CD14-positive monocyte (primary cell): ENCODE measurements around the gene STXBP5. TPM values are rescaled to one million over a fixed set of nuclear protein-coding genes. Genes with fewer than 3 reads are reported as not detected.

ENCODE experiments used
- DNase-seq, 3 donors: peaks; one replicate each; pipeline ENCODE4 v3.0.0-alpha.2; 2011 to 2022
- H2AFZ ChIP-seq: 2 replicates; pipeline ENCODE4 v1.6.0; 2012; ENCODE audit warnings: mild to moderate bottlenecking, low read depth, low read length, inconsistent platforms; ENCODE audit not compliant: insufficient read depth, poor library complexity, severe bottlenecking
- H3K27ac ChIP-seq, 2 donors: 1 replicate in 1 of 2; 2 replicates in 1 of 2; pipeline ENCODE4 v1.5.1; 2012 to 2013; ENCODE audit warnings: low read length in 2 of 2, control low read depth in 1 of 2, inconsistent platforms in 1 of 2, low read depth in 1 of 2, mild to moderate bottlenecking in 1 of 2
- H3K27me3 ChIP-seq, 2 donors: one replicate each; pipeline versions ENCODE4 v1.6.0 to v1.6.1; 2011 to 2013; ENCODE audit warnings: low read length in 2 of 2; ENCODE audit not compliant: control insufficient read depth in 2 of 2, insufficient read depth in 2 of 2
- H3K36me3 ChIP-seq, 2 donors: replicated peaks in 1 of 2; 1 replicate in 1 of 2; 2 replicates in 1 of 2; pipeline versions ENCODE4 v1.5.1 to v1.6.1; 2012 to 2013; ENCODE audit warnings: low read length in 2 of 2, control low read depth in 1 of 2, inconsistent platforms in 1 of 2, mild to moderate bottlenecking in 1 of 2; ENCODE audit not compliant: insufficient read depth in 2 of 2, control insufficient read depth in 1 of 2
- H3K4me1 ChIP-seq, 2 donors: 1 replicate in 1 of 2; 2 replicates in 1 of 2; pipeline versions ENCODE4 v1.5.1 to v1.6.1; 2012 to 2013; ENCODE audit warnings: low read length in 2 of 2, control low read depth in 1 of 2, inconsistent platforms in 1 of 2, mild to moderate bottlenecking in 1 of 2, moderate library complexity in 1 of 2; ENCODE audit not compliant: insufficient read depth in 2 of 2, control insufficient read depth in 1 of 2
- H3K4me2 ChIP-seq: replicated peaks from 2 replicates; pipeline ENCODE3; 2012; ENCODE audit warnings: low read length, moderate library complexity, mild to moderate bottlenecking; ENCODE audit not compliant: poor library complexity, severe bottlenecking; ENCODE audit errors: extremely low read depth
- H3K4me3 ChIP-seq, 3 experiments: fragments of 200-600 bp in 1 of 3; sonication (generic) in 1 of 3; replicated peaks in 1 of 3; 1 replicate in 2 of 3; 2 replicates in 1 of 3; pipeline ENCODE4 v1.5.1; 2011 to 2013; ENCODE audit warnings: low read length in 3 of 3, mild to moderate bottlenecking in 3 of 3, control low read depth in 2 of 3, low read depth in 2 of 3, inconsistent platforms in 1 of 3, moderate library complexity in 1 of 3
- H3K79me2 ChIP-seq: 2 replicates; pipeline ENCODE4 v1.6.0; 2012; ENCODE audit warnings: mild to moderate bottlenecking, control low read depth, inconsistent platforms, low read length, moderate library complexity; ENCODE audit not compliant: insufficient read depth
- H3K9ac ChIP-seq: 2 replicates; pipeline ENCODE4 v1.6.0; 2017; ENCODE audit warnings: low read length, mild to moderate bottlenecking; ENCODE audit not compliant: insufficient read depth, poor library complexity, severe bottlenecking
- H3K9me3 ChIP-seq, 2 donors: replicated peaks in 1 of 2; 1 replicate in 1 of 2; 2 replicates in 1 of 2; pipeline versions ENCODE4 v1.5.1 to v1.6.1; 2012 to 2013; ENCODE audit warnings: low read length in 2 of 2, control low read depth in 1 of 2; ENCODE audit not compliant: control insufficient read depth in 1 of 2, insufficient read depth in 1 of 2
- H4K20me1 ChIP-seq: 2 replicates; pipeline ENCODE4 v1.6.0; 2012; ENCODE audit warnings: mild to moderate bottlenecking, low read length, control low read depth, moderate library complexity; ENCODE audit not compliant: insufficient read depth
- H3K27ac Mint-ChIP-seq, 7 donors: one replicate each; pipeline ENCODE4 v1.8.0; 2020; ENCODE audit warnings: mild to moderate bottlenecking in 7 of 7, mixed read lengths in 7 of 7, moderate library complexity in 6 of 7, inconsistent platforms in 2 of 7
- H3K27me3 Mint-ChIP-seq, 3 donors: one replicate each; pipeline ENCODE4 v1.8.0; 2021 to 2022; ENCODE audit warnings: low read depth in 3 of 3, mild to moderate bottlenecking in 3 of 3, mixed read lengths in 3 of 3, moderate library complexity in 3 of 3, inconsistent platforms in 1 of 3
- H3K36me3 Mint-ChIP-seq, 2 donors: one replicate each; pipeline ENCODE4 v1.8.0; 2020; ENCODE audit warnings: mixed read lengths in 2 of 2, inconsistent platforms in 1 of 2, mild to moderate bottlenecking in 1 of 2
- H3K4me1 Mint-ChIP-seq: one replicate; pipeline ENCODE4 v1.8.0; 2020; ENCODE audit warnings: mild to moderate bottlenecking, mixed read lengths
- H3K4me3 Mint-ChIP-seq, 2 donors: one replicate each; pipeline ENCODE4 v1.8.0; 2020; ENCODE audit warnings: mild to moderate bottlenecking in 2 of 2, mixed read lengths in 2 of 2, moderate library complexity in 1 of 2
- H3K9me3 Mint-ChIP-seq, 7 donors: one replicate each; pipeline ENCODE4 v1.8.0; 2020 to 2022; ENCODE audit warnings: mixed read lengths in 7 of 7, mild to moderate bottlenecking in 6 of 7, moderate library complexity in 6 of 7, inconsistent platforms in 2 of 7
- WGBS: methylation state at CpG from one replicate; pipeline ENCODE4 v1.1.5; 2013; ENCODE audit warnings: missing lambda C conversion rate; ENCODE audit not compliant: insufficient coverage; 5-methylcytosine and 5-hydroxymethylcytosine counted together
- intact Hi-C, 2 donors: fragments of 100-400 bp; cut with micrococcal nuclease; formaldehyde crosslinking; loops; one replicate each; pipeline versions ENCODE4 v1.15.0 to v1.15.1; 2023
- polyA plus RNA-seq, 3 donors: library from polyadenylated mRNA; depleted of rRNA in 1 of 3; unstranded in 2 of 3; stranded (reverse) in 1 of 3; fragments of 300-500 nt in 2 of 3; fragments of >200 nt in 1 of 3; fragmentation: Illumina TruSeq in 2 of 3; gene quantifications; 1 replicate in 2 of 3; 2 replicates in 1 of 3; pipeline ENCODE4 v1.2.3, GENCODE V29; 2012 to 2021
- TF ChIP-seq, protein P1 (sequence below): fragments of 200-600 bp; IDR thresholded peaks from one replicate; pipeline ENCODE4 v1.8.0; 2022; ENCODE audit warnings: antibody characterized with exemption, mild to moderate bottlenecking

Gene STXBP5
- polyA plus RNA-seq, 3 donors = 1.5 to 8.8 (median 2.0) TPM

DNA sequence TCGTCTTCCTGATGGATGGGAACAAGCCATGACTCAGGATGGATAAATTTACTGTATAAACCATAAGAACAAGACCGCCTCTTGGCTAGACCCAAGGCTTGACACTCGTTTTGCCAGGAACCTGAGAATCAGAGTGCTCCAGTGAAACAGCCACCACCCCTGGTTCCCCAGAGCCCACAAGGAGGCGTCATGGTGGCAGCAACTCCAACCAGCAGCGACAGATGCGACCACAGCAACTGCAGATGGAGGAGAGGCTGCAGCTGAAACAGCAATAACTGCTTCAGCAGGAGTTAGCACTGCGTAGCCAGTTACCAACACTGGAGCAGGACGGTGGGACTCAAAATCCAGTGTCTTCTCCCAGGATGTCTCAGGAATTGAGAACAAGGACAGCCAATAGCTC is 203.4 kb downstream of the STXBP5 start:
- H3K4me2 ChIP-seq = no peak overlapping the region
- H3K27ac ChIP-seq = no peak overlapping the region
- H3K9ac ChIP-seq = no peak overlapping the region
- H3K27me3 ChIP-seq = no peaks in the 10 kb centered on the region
- H3K9me3 ChIP-seq = peaks cover 4 to 15% of the 10 kb centered on the region in 2 donors
- no peak overlapping the region for H3K4me3 ChIP-seq
- no peaks in the 10 kb centered on the region for H3K79me2 ChIP-seq
- TF ChIP-seq, protein P1, sequence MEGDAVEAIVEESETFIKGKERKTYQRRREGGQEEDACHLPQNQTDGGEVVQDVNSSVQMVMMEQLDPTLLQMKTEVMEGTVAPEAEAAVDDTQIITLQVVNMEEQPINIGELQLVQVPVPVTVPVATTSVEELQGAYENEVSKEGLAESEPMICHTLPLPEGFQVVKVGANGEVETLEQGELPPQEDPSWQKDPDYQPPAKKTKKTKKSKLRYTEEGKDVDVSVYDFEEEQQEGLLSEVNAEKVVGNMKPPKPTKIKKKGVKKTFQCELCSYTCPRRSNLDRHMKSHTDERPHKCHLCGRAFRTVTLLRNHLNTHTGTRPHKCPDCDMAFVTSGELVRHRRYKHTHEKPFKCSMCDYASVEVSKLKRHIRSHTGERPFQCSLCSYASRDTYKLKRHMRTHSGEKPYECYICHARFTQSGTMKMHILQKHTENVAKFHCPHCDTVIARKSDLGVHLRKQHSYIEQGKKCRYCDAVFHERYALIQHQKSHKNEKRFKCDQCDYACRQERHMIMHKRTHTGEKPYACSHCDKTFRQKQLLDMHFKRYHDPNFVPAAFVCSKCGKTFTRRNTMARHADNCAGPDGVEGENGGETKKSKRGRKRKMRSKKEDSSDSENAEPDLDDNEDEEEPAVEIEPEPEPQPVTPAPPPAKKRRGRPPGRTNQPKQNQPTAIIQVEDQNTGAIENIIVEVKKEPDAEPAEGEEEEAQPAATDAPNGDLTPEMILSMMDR = no peak
- Mint-ChIP-seq H3K4me1 (no peaks in the 10 kb centered on the region), H3K27me3 (peaks cover 0 to 2% (median 2%) of the 10 kb centered on the region in 3 donors), H3K27ac (no peak overlapping the region), H3K9me3 (peaks cover 0 to 20% (median 9%) of the 10 kb centered on the region in 7 donors), H3K4me3 (no peak overlapping the region), H3K36me3 (no peaks in the 10 kb centered on the region)
- no peak for DNase-seq
- H3K36me3 ChIP-seq = no peaks in the 10 kb centered on the region
- H2AFZ ChIP-seq = no peak overlapping the region
- H3K4me1 ChIP-seq = no peaks in the 10 kb centered on the region
- WGBS = 90% methylated on average over 6 of the region's 8 CpGs
- no peaks in the 10 kb centered on the region for H4K20me1 ChIP-seq
- intact Hi-C loops = no loop called here

DNA sequence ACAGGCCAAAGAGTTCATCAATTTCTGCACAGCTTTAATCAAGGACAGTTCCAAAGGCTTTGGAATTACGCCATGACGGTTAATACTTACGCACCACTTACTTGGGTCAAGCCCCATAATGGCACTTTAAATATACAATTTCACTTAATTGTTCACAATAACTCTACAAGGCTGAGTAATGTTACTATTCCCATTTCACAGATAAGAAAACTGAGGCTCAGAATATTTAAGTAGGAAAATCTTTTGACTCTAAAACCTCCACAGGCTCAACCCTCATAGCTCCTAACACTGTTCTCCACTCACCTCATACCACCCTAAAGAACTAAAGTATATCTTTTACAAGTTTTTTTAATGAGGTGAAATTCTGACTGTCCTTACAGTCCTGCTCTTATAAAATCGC is 212.4 kb downstream of the STXBP5 start:
- H3K27ac ChIP-seq = no peak overlapping the region
- H3K79me2 ChIP-seq = no peaks in the 10 kb centered on the region
- no peak overlapping the region for H3K4me3 Mint-ChIP-seq
- no CpG with 5 or more reads among the region's 4 CpGs for WGBS
- intact Hi-C loops = no loop called here
- no peaks in the 10 kb centered on the region for H3K36me3 ChIP-seq
- no peaks in the 10 kb centered on the region for H3K4me1 ChIP-seq
- no peak overlapping the region for H3K4me3 ChIP-seq
- H3K9me3 Mint-ChIP-seq = peaks cover 0 to 13% (median 8%) of the 10 kb centered on the region in 7 donors
- no peak for DNase-seq
- TF ChIP-seq, protein P1 = no peak
- H3K27me3 ChIP-seq = no peaks in the 10 kb centered on the region
- no peak overlapping the region for H3K27ac Mint-ChIP-seq
- H3K4me2 ChIP-seq = no peak overlapping the region
- H4K20me1 ChIP-seq = no peaks in the 10 kb centered on the region
- H3K4me1 Mint-ChIP-seq = no peaks in the 10 kb centered on the region
- H3K9ac ChIP-seq = no peak overlapping the region
- no peaks in the 10 kb centered on the region for H3K36me3 Mint-ChIP-seq
- peaks cover 0 to 2% of the 10 kb centered on the region in 2 donors for H3K9me3 ChIP-seq
- H2AFZ ChIP-seq = no peak overlapping the region
- H3K27me3 Mint-ChIP-seq = peaks cover 0 to 6% (median 2%) of the 10 kb centered on the region in 3 donors
